GM12878 (cell line): ENCODE data around the gene AMPD2. TPM values are rescaled to one million over a fixed set of nuclear protein-coding genes. Genes with fewer than 3 reads are reported as not detected.

Source experiments
- ATAC-seq: fragments of 200-7000 bp; cut with Tn5 transposase; 3 replicates; pipeline ENCODE4 v1.9.1; 2020; ENCODE audit warnings: mild to moderate bottlenecking, moderate library complexity
- BruUV-seq: library from RNA; stranded (reverse); fragments of 400-500 nt; replicated peaks from 2 replicates; lab custom pipeline; 2021; lab: Mats Ljungman, UMichigan
- CTCF ChIA-PET: fragments of 300-600 bp; sonication (Branson Sonifier 250); formaldehyde crosslinking; extraction: SDS; loops from one replicate; lab custom pipeline; 2021; ENCODE audit warnings: inconsistent platforms; lab: Yijun Ruan, JAX
- POLR2A ChIA-PET: fragments of 350-600 bp; formaldehyde crosslinking; extraction: SDS; loops from one replicate; lab custom pipeline; 2021; ENCODE audit warnings: inconsistent platforms; lab: Charles Lee
- RAD21 ChIA-PET: fragments of 300-600 bp; sonication (Branson Sonifier 250); formaldehyde crosslinking; loops from one replicate; lab custom pipeline; 2023; ENCODE audit warnings: antibody characterized with exemption; ENCODE audit not compliant: unreplicated experiment; lab: Charles Lee
- SMC1A ChIA-PET: fragments of 300-600 bp; sonication (Branson Sonifier 250); formaldehyde crosslinking; loops from one replicate; lab custom pipeline; 2023; ENCODE audit not compliant: unreplicated experiment, uncharacterized antibody; lab: Charles Lee
- DNase-seq: peaks from one replicate; pipeline ENCODE4 v3.0.0-alpha.2; 2011; ENCODE audit warnings: low read depth, low spot score
- FAIRE-seq: peaks from 3 replicates; lab custom pipeline; 2011; peaks lifted over from hg19 to GRCh38; lab: Jason Lieb, UNC
- H2AFZ ChIP-seq: 2 replicates; pipeline ENCODE4 v1.6.0; 2011; ENCODE audit warnings: low read depth, low read length, control low read depth; ENCODE audit not compliant: control insufficient read depth
- H3K27ac ChIP-seq: 2 replicates; pipeline ENCODE4 v1.5.1; 2011; ENCODE audit warnings: control low read depth; ENCODE audit not compliant: control insufficient read depth, insufficient read depth
- H3K27me3 ChIP-seq, 2 experiments: replicated peaks in 1 of 2; 2 replicates each; pipeline versions ENCODE4 v1.6.0 to v1.6.1; 2011; ENCODE audit warnings: low read length in 1 of 2; ENCODE audit not compliant: control insufficient read depth in 2 of 2, insufficient read depth in 2 of 2
- H3K36me3 ChIP-seq, 2 experiments: 2 replicates each; pipeline ENCODE4 v1.5.1; 2011; ENCODE audit warnings: low read length in 1 of 2; ENCODE audit not compliant: control insufficient read depth in 2 of 2, insufficient read depth in 2 of 2
- H3K4me1 ChIP-seq: 2 replicates; pipeline ENCODE4 v1.6.1; 2011; ENCODE audit warnings: mild to moderate bottlenecking, low read length, moderate library complexity, mixed read lengths; ENCODE audit not compliant: control insufficient read depth, insufficient read depth
- H3K4me2 ChIP-seq: 2 replicates; pipeline ENCODE4 v1.6.0; 2011; ENCODE audit warnings: control low read depth; ENCODE audit not compliant: control insufficient read depth, insufficient read depth
- H3K4me3 ChIP-seq: fragments of 200-600 bp; sonication (generic); 2 replicates; pipeline ENCODE4 v1.5.1; 2016
- H3K79me2 ChIP-seq: 2 replicates; pipeline ENCODE4 v1.6.0; 2011; ENCODE audit warnings: low read length; ENCODE audit not compliant: control insufficient read depth, insufficient read depth
- H3K9ac ChIP-seq: 2 replicates; pipeline ENCODE4 v1.8.0; 2011; ENCODE audit warnings: low read length, control low read depth, mixed read lengths; ENCODE audit not compliant: control insufficient read depth, insufficient read depth
- H3K9me3 ChIP-seq: replicated peaks from 3 replicates; pipeline ENCODE4 v1.5.1; 2011; ENCODE audit warnings: mild to moderate bottlenecking, low read length; ENCODE audit not compliant: control insufficient read depth, insufficient read depth
- H4K20me1 ChIP-seq: 2 replicates; pipeline ENCODE4 v1.6.0; 2011; ENCODE audit not compliant: control insufficient read depth, insufficient read depth
- BMI1 ChIP-seq: fragments of 450-650 bp; IDR thresholded peaks from 2 replicates; pipeline ENCODE4 v1.6.1; 2016; ENCODE audit warnings: mild to moderate bottlenecking, moderate library complexity, borderline replicate concordance
- CEBPB ChIP-seq, 2 experiments: fragments of 150-350 bp in 1 of 2; IDR thresholded peaks; 2 replicates each; pipeline ENCODE4 v1.6.1; 2012 to 2014; ENCODE audit warnings: low read depth in 2 of 2, low read length in 2 of 2, borderline replicate concordance in 1 of 2, inconsistent platforms in 1 of 2
- CHD2 ChIP-seq: IDR thresholded peaks from 2 replicates; pipeline ENCODE4 v1.6.1; 2011; ENCODE audit warnings: low read depth, low read length, improper control_type of control experiment, borderline replicate concordance
- CREM ChIP-seq: IDR thresholded peaks from 2 replicates; pipeline ENCODE4 v1.6.1; 2014; ENCODE audit warnings: antibody characterized with exemption, low read depth
- ESRRA ChIP-seq: IDR thresholded peaks from 2 replicates; pipeline ENCODE4 v1.6.1; 2012; ENCODE audit warnings: mild to moderate bottlenecking, low read length, improper control_type of control experiment
- HCFC1 ChIP-seq: fragments of 150-350 bp; IDR thresholded peaks from 2 replicates; pipeline ENCODE4 v1.6.1; 2014; ENCODE audit warnings: low read length
- HDGF ChIP-seq: fragments of 450-650 bp; IDR thresholded peaks from 2 replicates; pipeline ENCODE4 v1.6.1; 2016; ENCODE audit warnings: antibody characterized with exemption
- NFIC ChIP-seq: IDR thresholded peaks from 2 replicates; pipeline ENCODE4 v1.6.1; 2012; ENCODE audit warnings: low read depth, mild to moderate bottlenecking, inconsistent platforms, low read length, moderate library complexity
- NFYA ChIP-seq: IDR thresholded peaks from 2 replicates; pipeline ENCODE4 v1.6.1; 2011; ENCODE audit warnings: low read depth, mild to moderate bottlenecking, low read length, improper control_type of control experiment, borderline replicate concordance
- NR2F1 ChIP-seq: fragments of 450-650 bp; conservative IDR thresholded peaks from 2 replicates; pipeline ENCODE4 v1.6.1; 2017; ENCODE audit warnings: mild to moderate bottlenecking
- POU2F2 ChIP-seq: IDR thresholded peaks from 3 replicates; pipeline ENCODE4 v1.6.1; 2011; ENCODE audit warnings: low read depth, mild to moderate bottlenecking, low read length, borderline replicate concordance
- SIX5 ChIP-seq: IDR thresholded peaks from 2 replicates; pipeline ENCODE4 v1.6.1; 2011; ENCODE audit warnings: mild to moderate bottlenecking, low read depth, low read length, moderate library complexity; ENCODE audit not compliant: severe bottlenecking
- SMAD5 ChIP-seq: IDR thresholded peaks from 2 replicates; pipeline ENCODE4 v1.6.1; 2016; ENCODE audit warnings: antibody characterized with exemption, low read depth
- ZBED1 ChIP-seq: IDR thresholded peaks from 2 replicates; pipeline ENCODE4 v1.6.1; 2016; ENCODE audit warnings: borderline replicate concordance
- ZNF207 ChIP-seq: fragments of 450-650 bp; IDR thresholded peaks from 2 replicates; pipeline ENCODE4 v1.6.1; 2014; ENCODE audit warnings: antibody characterized with exemption, mild to moderate bottlenecking, borderline replicate concordance
- WGBS: methylation state at CpG from one replicate; pipeline ENCODE4 v1.1.6; 2016; ENCODE audit warnings: low lambda C conversion rate; ENCODE audit not compliant: insufficient replicate concordance, insufficient coverage; ENCODE audit errors: missing lambda C conversion rate; 5-methylcytosine and 5-hydroxymethylcytosine counted together
- in situ Hi-C: fragments of 300-500 bp; cut with MboI; formaldehyde crosslinking; loops from 9 replicates; pipeline ENCODE4 v1.14.3; 2018; ENCODE audit warnings: mixed read lengths
- intact Hi-C: fragments of 100-400 bp; cut with micrococcal nuclease; formaldehyde crosslinking; loops from one replicate; pipeline ENCODE4 v1.14.2; 2022; ENCODE audit not compliant: unreplicated experiment
- polyA plus RNA-seq, 11 experiments: library from polyadenylated mRNA; depleted of rRNA in 4 of 11; unstranded in 6 of 11; stranded (reverse) in 5 of 11; fragments of >200 nt; fragmentation: Nextera tagmentation in 4 of 11; fragmentation: Illumina TruSeq in 1 of 11; extraction: Ambion mirVana in 4 of 11; extraction: Trizol in 1 of 11; gene quantifications; 1 replicate in 1 of 11; 2 replicates in 10 of 11; pipeline versions ENCODE4 v1.2.1 to v1.2.3, GENCODE V29; 2011 to 2016; ENCODE audit warnings: inconsistent platforms in 2 of 11, missing spikeins in 2 of 11, low read depth in 1 of 11
- total RNA-seq, 4 experiments: library from RNA; depleted of rRNA in 3 of 4; stranded (reverse); fragments of >200 nt in 3 of 4; fragmentation: Illumina TruSeq in 1 of 4; extraction: Trizol in 1 of 4; gene quantifications; 2 replicates each; pipeline versions ENCODE4 v1.2.1 to v1.2.3, GENCODE V29; 2013 to 2021
- TF ChIP-seq, protein P1 (sequence below): fragments of 450-650 bp; IDR thresholded peaks from 2 replicates; pipeline ENCODE4 v1.6.1; 2017; ENCODE audit warnings: antibody characterized with exemption, mild to moderate bottlenecking, moderate library complexity

The AMPD2 gene
- total and polyA plus RNA-seq, 10 of the 15 experiments (the other 5 are each of a cell fraction or from before 2014, with no cell fraction given): 2.0 to 75.9 (median 31.3) TPM

DNA sequence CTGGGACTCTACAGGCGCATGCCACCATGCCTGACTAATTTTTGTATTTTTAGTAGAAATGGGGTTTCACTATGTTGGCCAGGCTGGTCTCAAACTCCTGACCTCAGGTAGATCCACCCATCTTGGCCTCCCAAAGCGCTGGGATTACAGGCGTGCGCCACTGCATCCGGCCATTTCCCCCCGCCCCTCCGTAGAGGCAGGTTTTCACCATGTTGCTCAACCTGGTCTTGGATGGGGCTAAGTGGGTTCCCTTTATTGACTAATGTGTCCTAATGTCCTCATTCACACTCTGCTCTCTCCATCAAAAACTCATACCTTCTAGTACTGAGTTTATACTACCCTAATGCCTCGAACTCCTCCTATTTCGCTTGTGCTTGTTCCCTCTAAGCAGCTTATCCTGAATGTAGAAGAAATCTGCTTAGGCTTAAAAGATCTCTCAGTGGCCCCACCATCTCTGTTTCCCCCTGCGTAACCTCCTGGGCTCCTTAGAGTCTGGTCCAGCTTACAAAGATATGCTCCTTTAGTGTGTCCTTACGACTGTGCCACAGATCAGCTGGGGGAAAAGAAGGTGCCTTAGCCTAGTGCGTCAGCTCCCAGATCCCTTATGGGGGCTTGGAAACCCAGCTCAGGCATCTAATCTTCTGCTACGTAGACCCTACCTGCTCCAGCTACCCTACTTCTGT lies 8.2 kb upstream of the AMPD2 start:
- H3K4me1 ChIP-seq: peaks cover 4% of the 10 kb centered on the region; the same call in 1 of the 2 replicates
- H3K4me2 ChIP-seq: no peak overlapping the region

More for the DNA sequence above, 8.2 kb upstream of the AMPD2 start:
- no peaks in the 10 kb centered on the region for H3K9me3 ChIP-seq
- CTCF ChIA-PET: interaction anchor here (0.6 to 5.0 kb wide), 5 partner anchors 13 to 186 kb away, joined by 3 to 17 read pairs (median 3); partner anchors contain the start of gene GNAI3
- DNase-seq (no peak), FAIRE-seq (no peak), ATAC-seq (no peak)
- BruUV-seq: no TSS peak
- no peaks in the 10 kb centered on the region for H4K20me1 ChIP-seq
- SMC1A ChIA-PET: interaction anchor here (1.9 kb wide), 1 partner anchor 19 kb away, joined by 4 read pairs; no protein-coding TSS in a partner anchor
- H3K79me2 ChIP-seq: no peaks in the 10 kb centered on the region
- POLR2A ChIA-PET: no interaction called here
- H3K9ac ChIP-seq: no peak overlapping the region
- no peak overlapping the region for H3K4me3 ChIP-seq
- in situ Hi-C loops (no loop called here), intact Hi-C loops (no loop called here)
- RAD21 ChIA-PET: interaction anchor here (1.9 to 2.6 kb wide), 2 partner anchors 63 to 65 kb away, joined by 4 to 9 read pairs; partner anchors contain the start of gene GNAI3
- H3K36me3 ChIP-seq: no peaks in the 10 kb centered on the region
- H3K27ac ChIP-seq: no peak overlapping the region
- H2AFZ ChIP-seq: no peak overlapping the region
- TF ChIP-seq POU2F2: no peak
- no peak for TF ChIP-seq NFYA
- no peak for TF ChIP-seq SMAD5
- TF ChIP-seq CHD2: no peak
- no peak for TF ChIP-seq ZBED1
- TF ChIP-seq NR2F1: no peak
- TF ChIP-seq CEBPB (IDR thresholded peaks at IDR 0.05; ENCODE audit: borderline replicate concordance in 1 of 2, low read depth in 2 of 2, low read length in 2 of 2): no peak
- no peak for TF ChIP-seq HCFC1
- TF ChIP-seq ZNF207: no peak
- no peak for TF ChIP-seq ESRRA
- TF ChIP-seq BMI1: no peak
- no peak for TF ChIP-seq CREM
- no peak for TF ChIP-seq NFIC
- TF ChIP-seq, protein P1, sequence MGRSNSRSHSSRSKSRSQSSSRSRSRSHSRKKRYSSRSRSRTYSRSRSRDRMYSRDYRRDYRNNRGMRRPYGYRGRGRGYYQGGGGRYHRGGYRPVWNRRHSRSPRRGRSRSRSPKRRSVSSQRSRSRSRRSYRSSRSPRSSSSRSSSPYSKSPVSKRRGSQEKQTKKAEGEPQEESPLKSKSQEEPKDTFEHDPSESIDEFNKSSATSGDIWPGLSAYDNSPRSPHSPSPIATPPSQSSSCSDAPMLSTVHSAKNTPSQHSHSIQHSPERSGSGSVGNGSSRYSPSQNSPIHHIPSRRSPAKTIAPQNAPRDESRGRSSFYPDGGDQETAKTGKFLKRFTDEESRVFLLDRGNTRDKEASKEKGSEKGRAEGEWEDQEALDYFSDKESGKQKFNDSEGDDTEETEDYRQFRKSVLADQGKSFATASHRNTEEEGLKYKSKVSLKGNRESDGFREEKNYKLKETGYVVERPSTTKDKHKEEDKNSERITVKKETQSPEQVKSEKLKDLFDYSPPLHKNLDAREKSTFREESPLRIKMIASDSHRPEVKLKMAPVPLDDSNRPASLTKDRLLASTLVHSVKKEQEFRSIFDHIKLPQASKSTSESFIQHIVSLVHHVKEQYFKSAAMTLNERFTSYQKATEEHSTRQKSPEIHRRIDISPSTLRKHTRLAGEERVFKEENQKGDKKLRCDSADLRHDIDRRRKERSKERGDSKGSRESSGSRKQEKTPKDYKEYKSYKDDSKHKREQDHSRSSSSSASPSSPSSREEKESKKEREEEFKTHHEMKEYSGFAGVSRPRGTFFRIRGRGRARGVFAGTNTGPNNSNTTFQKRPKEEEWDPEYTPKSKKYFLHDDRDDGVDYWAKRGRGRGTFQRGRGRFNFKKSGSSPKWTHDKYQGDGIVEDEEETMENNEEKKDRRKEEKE: no peak
- no peak for TF ChIP-seq HDGF
- TF ChIP-seq SIX5: no peak
- H3K27me3 ChIP-seq: no peaks in the 10 kb centered on the region
- 81% methylated on average over 13 of the region's 13 CpGs for WGBS
